Measurements from ENCODE around the gene ARHGAP9. TPM values are rescaled to one million over a fixed set of nuclear protein-coding genes. Genes with fewer than 3 reads are reported as not detected.

ARHGAP9 gene
- total RNA-seq, 1 experiment from 2014 or later: not detected

GRCh38 chr12:57476993-57477709 is 2.5 kb downstream of the ARHGAP9 start:
- no TSS peak for BruUV-seq (replicated peaks)
- H3K9me2 ChIP-seq (ENCODE audit: insufficient read depth): no peaks in the 10 kb centered on the region
- no peaks in the 10 kb centered on the region for H3K79me2 ChIP-seq (ENCODE audit: low read depth)
- H3F3A ChIP-seq (ENCODE audit: insufficient read depth, low read depth): no peaks in the 10 kb centered on the region
- DNase-seq: no peak
- H3K9me3 ChIP-seq (ENCODE audit: insufficient read depth, low read depth): no peaks in the 10 kb centered on the region
- H3K27ac ChIP-seq: no peak overlapping the region
- no peaks in the 10 kb centered on the region for H4K20me1 ChIP-seq (ENCODE audit: insufficient read depth)
- POLR2A ChIA-PET (ENCODE audit: unreplicated experiment): interaction anchor here (0.5 kb wide), 1 partner anchor 9 kb away, joined by 6 read pairs; no protein-coding TSS in a partner anchor
- CTCF ChIA-PET: no interaction called here
- no peak for TF ChIP-seq EZH2 (IDR thresholded peaks at IDR 0.05; ENCODE audit: low read depth)
- TF ChIP-seq, protein P1, sequence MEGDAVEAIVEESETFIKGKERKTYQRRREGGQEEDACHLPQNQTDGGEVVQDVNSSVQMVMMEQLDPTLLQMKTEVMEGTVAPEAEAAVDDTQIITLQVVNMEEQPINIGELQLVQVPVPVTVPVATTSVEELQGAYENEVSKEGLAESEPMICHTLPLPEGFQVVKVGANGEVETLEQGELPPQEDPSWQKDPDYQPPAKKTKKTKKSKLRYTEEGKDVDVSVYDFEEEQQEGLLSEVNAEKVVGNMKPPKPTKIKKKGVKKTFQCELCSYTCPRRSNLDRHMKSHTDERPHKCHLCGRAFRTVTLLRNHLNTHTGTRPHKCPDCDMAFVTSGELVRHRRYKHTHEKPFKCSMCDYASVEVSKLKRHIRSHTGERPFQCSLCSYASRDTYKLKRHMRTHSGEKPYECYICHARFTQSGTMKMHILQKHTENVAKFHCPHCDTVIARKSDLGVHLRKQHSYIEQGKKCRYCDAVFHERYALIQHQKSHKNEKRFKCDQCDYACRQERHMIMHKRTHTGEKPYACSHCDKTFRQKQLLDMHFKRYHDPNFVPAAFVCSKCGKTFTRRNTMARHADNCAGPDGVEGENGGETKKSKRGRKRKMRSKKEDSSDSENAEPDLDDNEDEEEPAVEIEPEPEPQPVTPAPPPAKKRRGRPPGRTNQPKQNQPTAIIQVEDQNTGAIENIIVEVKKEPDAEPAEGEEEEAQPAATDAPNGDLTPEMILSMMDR (conservative IDR thresholded peaks at IDR 0.05): no peak
- no peak overlapping the region for H2AFZ ChIP-seq
- H3K4me3 ChIP-seq: no peak overlapping the region
- H3K36me3 ChIP-seq (ENCODE audit: low read depth): no peaks in the 10 kb centered on the region
- H3K4me1 ChIP-seq (replicated peaks; ENCODE audit: insufficient read depth): no peaks in the 10 kb centered on the region
- peaks cover 55% of the 10 kb centered on the region for H3K27me3 ChIP-seq (ENCODE audit: insufficient read depth, low read depth)
- no peak overlapping the region for H3K4me2 ChIP-seq
- intact Hi-C loops (cut with micrococcal nuclease; ENCODE audit: unreplicated experiment): no loop called here

- TF ChIP-seq EZH2 (IDR thresholded peaks at IDR 0.05; ENCODE audit: low read depth): no peak
- TF ChIP-seq, protein P1 (conservative IDR thresholded peaks at IDR 0.05): no peak
- no peaks in the 10 kb centered on the region for H3K9me3 ChIP-seq (ENCODE audit: insufficient read depth, low read depth)
- H3F3A ChIP-seq (ENCODE audit: insufficient read depth, low read depth): no peaks in the 10 kb centered on the region
- intact Hi-C loops (cut with micrococcal nuclease; ENCODE audit: unreplicated experiment): no loop called here
- CTCF ChIA-PET: no interaction called here
- no peaks in the 10 kb centered on the region for H3K36me3 ChIP-seq (ENCODE audit: low read depth)
- no peak overlapping the region for H3K27ac ChIP-seq
- no peak overlapping the region for H3K4me2 ChIP-seq
- H4K20me1 ChIP-seq (ENCODE audit: insufficient read depth): no peaks in the 10 kb centered on the region
- H3K4me1 ChIP-seq (replicated peaks; ENCODE audit: insufficient read depth): no peaks in the 10 kb centered on the region
- BruUV-seq (replicated peaks): no TSS peak
- peaks cover 57% of the 10 kb centered on the region for H3K27me3 ChIP-seq (ENCODE audit: insufficient read depth, low read depth)
- H3K4me3 ChIP-seq: no peak overlapping the region
- H3K9me2 ChIP-seq (ENCODE audit: insufficient read depth): no peaks in the 10 kb centered on the region
- H2AFZ ChIP-seq: no peak overlapping the region
- DNase-seq: no peak
- H3K79me2 ChIP-seq (ENCODE audit: low read depth): no peaks in the 10 kb centered on the region
- POLR2A ChIA-PET (ENCODE audit: unreplicated experiment): no interaction called here
These were observed 3.3 kb downstream of the ARHGAP9 start for GRCh38 chr12:57476162-57476992.

- Histone ChIP-seq H3K79me2 (ENCODE audit: low read depth) (no peaks in the 10 kb centered on the region), H3K9me3 (ENCODE audit: insufficient read depth, low read depth) (no peaks in the 10 kb centered on the region), H3K4me2 (no peak overlapping the region), H3K27ac (no peak overlapping the region), H3K9me2 (ENCODE audit: insufficient read depth) (no peaks in the 10 kb centered on the region), H3K4me1 (replicated peaks; ENCODE audit: insufficient read depth) (no peaks in the 10 kb centered on the region), H2AFZ (no peak overlapping the region), H3K36me3 (ENCODE audit: low read depth) (no peaks in the 10 kb centered on the region), H3K27me3 (ENCODE audit: insufficient read depth, low read depth) (peaks cover 57% of the 10 kb centered on the region), H4K20me1 (ENCODE audit: insufficient read depth) (no peaks in the 10 kb centered on the region), H3K4me3 (no peak overlapping the region), H3F3A (ENCODE audit: insufficient read depth, low read depth) (no peaks in the 10 kb centered on the region)
- CTCF ChIA-PET: interaction anchor here (0.6 to 0.8 kb wide), 2 partner anchors 155 to 1751 kb away, joined by 4 read pairs; no protein-coding TSS in a partner anchor
- TF ChIP-seq, protein P1 (conservative IDR thresholded peaks at IDR 0.05): no peak
- TF ChIP-seq EZH2 (IDR thresholded peaks at IDR 0.05; ENCODE audit: low read depth): no peak
- intact Hi-C loops (cut with micrococcal nuclease; ENCODE audit: unreplicated experiment): no loop called here
- no peak for DNase-seq
- POLR2A ChIA-PET (ENCODE audit: unreplicated experiment): interaction anchor here (0.5 to 0.7 kb wide), 2 partner anchors 262 to 328 kb away, joined by 3 read pairs; no protein-coding TSS in a partner anchor
- BruUV-seq (replicated peaks): no TSS peak
These were observed 4.2 kb downstream of the ARHGAP9 start for GRCh38 chr12:57475271-57476161.
